ENCODE data around the gene SLX4IP.

Gene SLX4IP

DNA sequence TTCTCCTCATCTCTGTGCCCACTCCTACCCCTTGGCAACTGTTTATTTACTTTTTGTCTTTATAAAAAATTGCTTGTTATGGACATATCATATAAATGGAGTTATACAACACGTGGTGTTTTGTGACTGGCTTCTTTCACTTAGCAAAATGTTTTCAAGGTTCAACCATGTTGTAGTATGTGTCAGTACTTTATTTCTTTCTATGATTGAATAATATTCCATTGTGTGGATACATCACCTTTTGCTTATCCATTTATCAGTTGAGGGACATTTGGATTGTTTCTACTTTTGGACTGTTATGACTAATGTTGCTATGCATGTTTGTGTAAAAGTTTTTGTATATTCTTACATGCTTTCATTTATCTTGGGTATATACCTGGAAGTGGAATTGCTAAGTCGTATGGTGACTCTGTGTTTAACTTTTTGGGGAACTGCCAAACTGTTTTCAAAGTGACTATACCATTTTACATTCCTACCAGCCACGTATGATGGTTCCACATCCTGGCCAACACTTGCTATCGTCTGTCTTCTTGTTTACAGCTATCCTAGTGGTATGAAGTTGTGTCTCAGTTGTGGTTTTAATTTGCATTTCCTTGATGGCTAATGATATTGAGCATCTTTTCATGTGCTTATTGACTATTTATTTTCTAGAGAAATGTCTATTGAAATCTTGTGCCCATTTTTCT is 84.4 kb downstream of the SLX4IP start:
- DNase-seq (ENCODE audit: low read depth in 4 of 4, low spot score in 1 of 4), result no peak

DNA sequence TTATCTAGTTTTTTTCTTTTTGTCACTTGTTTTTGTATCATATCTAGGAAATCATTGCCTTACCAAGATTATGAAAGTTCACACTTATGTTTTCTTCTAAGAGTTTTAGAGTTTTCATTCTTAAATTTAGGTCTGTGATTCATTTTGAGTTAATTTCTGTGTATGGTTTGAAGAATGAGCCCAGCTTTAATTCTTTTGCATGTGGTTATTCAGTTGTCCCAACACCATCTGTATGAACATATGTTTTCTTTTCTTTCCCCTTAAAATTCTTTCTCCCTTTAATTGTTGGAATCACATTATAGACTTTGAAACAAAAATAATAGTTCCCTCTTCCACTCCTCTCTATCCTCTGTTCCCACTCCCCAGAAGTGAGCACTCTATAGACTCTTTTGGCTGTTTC is 85.4 kb downstream of the SLX4IP start:
- DNase-seq (ENCODE audit: low read depth in 4 of 4, low spot score in 1 of 4), result no peak

- no peak for DNase-seq (ENCODE audit: low read depth in 4 of 4, low spot score in 1 of 4)
These were observed 86.1 kb downstream of the SLX4IP start for GRCh38 chr20:10521068-10521831.

DNA sequence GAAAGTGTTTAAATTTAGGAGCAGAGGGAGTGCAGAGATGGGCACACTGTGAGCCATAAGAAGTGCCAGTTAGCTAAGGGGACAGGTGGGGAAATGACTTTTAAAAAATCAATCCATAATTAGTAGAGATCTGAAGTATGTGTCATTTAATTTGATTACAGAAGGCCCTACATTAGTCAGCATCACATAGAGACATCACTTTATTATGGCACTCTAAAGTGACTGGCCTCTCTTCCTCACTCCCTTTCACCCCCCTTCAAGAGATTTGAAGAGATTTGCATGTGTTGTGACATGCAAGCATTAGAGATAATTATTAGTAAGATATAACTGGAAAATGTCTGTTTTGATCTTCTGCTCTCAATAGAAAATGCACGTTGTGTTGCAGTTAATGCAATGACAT is 86.7 kb downstream of the SLX4IP start:
- no peak for DNase-seq (ENCODE audit: low read depth in 4 of 4, low spot score in 1 of 4)

DNA sequence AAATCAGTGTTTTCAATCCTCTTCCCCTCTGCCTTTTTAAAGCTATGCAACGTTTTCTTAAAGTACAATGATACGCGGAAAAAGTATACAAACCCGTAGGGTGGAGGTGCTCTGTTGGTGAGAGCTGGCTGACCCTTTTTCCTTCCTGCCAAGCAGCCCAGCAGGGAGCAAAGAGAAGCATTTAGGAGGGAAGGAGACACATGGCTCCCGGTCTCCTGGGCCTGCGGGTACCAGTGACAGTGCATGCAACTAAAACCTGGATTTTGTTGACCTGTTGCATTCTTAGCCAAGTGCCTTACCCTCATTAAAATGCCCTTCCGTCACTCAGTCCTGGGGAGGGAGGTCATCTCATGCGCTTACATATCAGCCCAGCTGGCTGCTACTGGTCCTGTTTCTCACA is 87.2 kb downstream of the SLX4IP start:
- no peak for DNase-seq (ENCODE audit: low read depth in 4 of 4, low spot score in 1 of 4)

- DNase-seq (ENCODE audit: low read depth in 4 of 4, low spot score in 1 of 4), result no peak
These were observed 88.3 kb downstream of the SLX4IP start for GRCh38 chr20:10523443-10523842.

DNA sequence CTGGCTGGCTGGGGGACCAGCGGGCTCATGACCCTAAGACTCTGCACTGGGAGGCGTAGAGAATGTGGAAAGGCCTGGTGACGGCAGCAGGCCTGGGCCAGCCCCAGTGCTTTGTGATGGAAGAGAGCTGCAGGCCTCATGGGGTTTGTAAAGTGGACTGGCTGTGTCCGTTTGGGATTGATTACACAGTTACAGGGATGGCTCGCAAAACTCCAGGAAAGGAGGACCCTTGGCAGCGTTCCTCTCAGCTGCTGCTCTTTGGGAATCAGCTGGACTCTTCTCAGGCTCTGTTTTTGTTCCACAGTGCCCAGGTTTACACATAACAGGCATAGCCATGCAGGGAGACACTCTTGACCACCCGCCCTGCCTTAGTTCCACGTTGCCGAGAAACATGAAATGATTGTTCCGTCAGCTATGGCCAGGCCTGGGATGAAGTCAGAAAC is 89.0 kb downstream of the SLX4IP start:
- no peak for DNase-seq (ENCODE audit: low read depth in 4 of 4, low spot score in 1 of 4)

DNA sequence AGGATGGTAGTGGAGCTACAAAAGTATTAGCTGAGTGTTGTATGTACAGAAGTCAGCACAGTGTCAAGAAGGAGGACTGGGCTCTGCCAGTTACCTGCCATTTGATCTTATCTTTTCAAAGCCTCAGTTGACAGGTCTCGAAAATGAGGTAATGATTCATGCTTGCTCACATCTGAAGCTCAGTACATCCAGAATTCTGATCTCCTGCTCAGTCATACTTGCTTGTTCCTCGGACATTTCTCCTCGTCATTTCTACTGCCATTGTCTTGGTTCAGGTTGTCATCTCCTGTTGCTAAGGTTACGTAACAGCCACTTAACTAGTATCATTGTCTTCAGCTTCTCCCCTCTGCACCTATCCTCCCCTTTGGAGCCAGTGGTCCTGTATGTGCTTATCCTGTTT is 89.5 kb downstream of the SLX4IP start:
- no peak for DNase-seq (ENCODE audit: low read depth in 4 of 4, low spot score in 1 of 4)

DNA sequence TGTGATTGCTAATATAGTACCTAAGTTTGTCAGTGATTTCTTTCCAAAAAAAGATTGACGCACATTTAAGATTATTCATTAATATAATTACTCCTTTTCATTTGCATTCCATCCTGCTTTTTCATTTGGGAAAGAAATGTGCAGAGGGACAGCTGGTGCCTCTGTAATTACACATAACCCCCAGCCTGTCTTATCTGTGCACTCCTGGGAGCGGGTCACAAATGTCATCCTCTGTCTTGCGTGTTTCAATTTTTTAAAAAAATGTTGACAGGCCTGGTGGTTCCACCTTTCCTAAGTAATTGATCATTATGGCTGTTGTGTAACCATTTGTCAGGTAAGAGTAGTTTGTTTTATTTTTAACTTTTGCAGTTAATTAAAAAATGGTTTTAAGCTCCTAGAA is 92.7 kb downstream of the SLX4IP start:
- no peak for DNase-seq (ENCODE audit: low read depth in 4 of 4, low spot score in 1 of 4)

- DNase-seq (ENCODE audit: low read depth in 4 of 4, low spot score in 1 of 4), result no peak
These were observed 95.8 kb downstream of the SLX4IP start for GRCh38 chr20:10530883-10531282.

GRCh38 chr20:10531848-10532247 is 96.7 kb downstream of the SLX4IP start:
- no peak for DNase-seq (ENCODE audit: low read depth in 4 of 4, low spot score in 1 of 4)

GRCh38 chr20:10532361-10532760 is 97.3 kb downstream of the SLX4IP start:
- DNase-seq (ENCODE audit: low read depth in 4 of 4, low spot score in 1 of 4), result no peak

DNA sequence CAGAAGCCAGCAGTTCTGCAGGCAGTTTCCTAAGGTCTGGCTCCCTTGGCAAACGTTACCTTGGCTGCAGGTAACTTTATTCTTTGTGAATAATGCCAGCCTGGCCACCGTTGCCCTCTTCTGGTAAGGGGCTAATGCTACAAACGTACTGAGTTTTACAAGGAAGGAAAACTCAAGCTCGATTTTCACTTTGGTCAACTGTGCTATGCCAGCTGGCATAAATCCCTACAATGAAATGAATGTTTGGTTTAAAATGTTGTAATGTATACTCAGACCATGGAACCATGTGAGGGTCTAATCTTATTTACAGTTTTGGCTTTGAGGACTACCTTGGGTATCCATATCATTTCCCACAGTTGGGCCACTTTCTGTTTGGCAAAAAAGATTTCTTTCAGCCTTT is 101.4 kb downstream of the SLX4IP start:
- DNase-seq (ENCODE audit: low read depth in 4 of 4, low spot score in 1 of 4), result no peak

DNA sequence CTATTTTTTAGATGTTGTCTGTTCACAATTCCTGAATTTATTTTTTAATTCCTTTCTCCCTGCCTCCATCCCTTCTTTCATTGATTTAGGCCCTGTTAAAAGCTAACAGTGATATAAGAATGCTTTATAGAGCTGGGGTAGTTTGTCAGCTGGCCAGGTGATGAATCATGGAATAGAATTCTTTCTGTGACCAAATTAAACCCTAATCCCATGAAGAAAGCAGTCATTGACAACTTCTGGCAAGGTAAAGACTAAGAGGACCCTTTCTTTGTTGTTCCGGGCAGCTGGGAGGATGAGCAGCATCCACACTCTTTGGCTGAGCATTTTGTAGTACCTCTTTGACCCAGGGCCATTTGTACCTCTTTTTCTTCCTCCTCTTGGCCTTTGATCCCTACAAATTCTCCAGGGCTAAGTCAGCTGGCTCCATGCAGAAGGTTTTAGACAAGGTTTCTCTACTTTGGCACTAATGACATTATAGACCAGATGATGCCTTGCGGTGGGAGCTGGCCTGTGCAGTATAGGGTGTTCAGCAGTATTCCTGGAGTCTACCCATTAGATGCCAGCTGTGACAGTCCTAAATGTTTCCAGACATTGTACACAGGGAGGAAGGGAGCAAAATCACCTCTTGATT is 102.9 kb downstream of the SLX4IP start:
- DNase-seq (ENCODE audit: low read depth in 4 of 4, low spot score in 1 of 4), result no peak

DNA sequence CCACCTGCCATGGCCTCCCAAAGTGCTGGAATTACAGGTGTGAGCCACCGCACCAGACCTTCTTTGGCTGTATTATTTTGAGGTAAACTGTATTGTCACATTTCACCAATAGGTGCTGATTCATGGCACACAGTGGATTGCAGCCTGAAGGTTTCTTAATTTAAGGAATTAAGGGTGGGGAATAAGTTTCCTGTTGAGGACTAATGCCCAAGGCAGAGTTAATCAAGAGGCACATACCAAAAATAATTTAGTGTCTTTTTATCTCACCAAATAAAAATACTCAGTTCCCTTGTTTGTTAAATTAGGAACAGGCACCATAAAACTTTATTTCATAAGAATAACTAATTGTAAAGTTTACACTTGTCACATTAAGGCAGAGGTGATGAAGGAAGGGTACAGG is 103.7 kb downstream of the SLX4IP start:
- no peak for DNase-seq (ENCODE audit: low read depth in 4 of 4, low spot score in 1 of 4)

GRCh38 chr20:10539818-10540553 is 104.9 kb downstream of the SLX4IP start:
- DNase-seq (ENCODE audit: low read depth in 4 of 4, low spot score in 1 of 4), result no peak

GRCh38 chr20:10540636-10541493 is 105.8 kb downstream of the SLX4IP start:
- no peak for DNase-seq (ENCODE audit: low read depth in 4 of 4, low spot score in 1 of 4)

- DNase-seq (ENCODE audit: low read depth in 4 of 4, low spot score in 1 of 4), result no peak
These were observed 106.7 kb downstream of the SLX4IP start for GRCh38 chr20:10541668-10542411.

GRCh38 chr20:10542442-10542841 is 107.3 kb downstream of the SLX4IP start:
- no peak for DNase-seq (ENCODE audit: low read depth in 4 of 4, low spot score in 1 of 4)

- DNase-seq (ENCODE audit: low read depth in 4 of 4, low spot score in 1 of 4), result no peak
These were observed 108.4 kb downstream of the SLX4IP start for GRCh38 chr20:10543480-10543879.

All from stimulated activated CD4-positive, alpha-beta T cell treated with anti-CD3 and anti-CD28 coated beads, Interleukin-1b, Interleukin-23, amount 100 ng/mL, for 24 hours (primary cell).